Measurements from ENCODE around the gene SAFB2.

Gene SAFB2

DNA sequence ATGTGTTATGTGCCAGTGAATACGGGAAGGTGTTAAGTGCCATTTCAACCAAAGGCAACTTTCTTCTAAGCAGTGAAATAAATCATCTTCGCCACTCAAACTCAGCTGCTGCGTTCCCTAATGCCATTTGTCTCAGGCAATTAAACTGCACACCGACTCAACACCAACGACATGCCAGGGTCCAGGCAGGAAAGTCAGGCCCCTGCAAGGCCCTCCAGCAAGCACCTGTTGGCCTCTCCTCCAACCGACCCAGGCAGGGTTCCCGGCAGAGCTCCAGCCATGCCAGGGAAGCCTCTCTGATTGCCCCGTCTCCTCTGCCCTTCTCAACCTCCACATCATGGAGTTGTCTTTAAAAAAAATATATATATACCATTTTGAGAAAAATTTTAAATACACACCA, 21.8 kb downstream of the SAFB2 start:
- TF ChIP-seq, protein P1, sequence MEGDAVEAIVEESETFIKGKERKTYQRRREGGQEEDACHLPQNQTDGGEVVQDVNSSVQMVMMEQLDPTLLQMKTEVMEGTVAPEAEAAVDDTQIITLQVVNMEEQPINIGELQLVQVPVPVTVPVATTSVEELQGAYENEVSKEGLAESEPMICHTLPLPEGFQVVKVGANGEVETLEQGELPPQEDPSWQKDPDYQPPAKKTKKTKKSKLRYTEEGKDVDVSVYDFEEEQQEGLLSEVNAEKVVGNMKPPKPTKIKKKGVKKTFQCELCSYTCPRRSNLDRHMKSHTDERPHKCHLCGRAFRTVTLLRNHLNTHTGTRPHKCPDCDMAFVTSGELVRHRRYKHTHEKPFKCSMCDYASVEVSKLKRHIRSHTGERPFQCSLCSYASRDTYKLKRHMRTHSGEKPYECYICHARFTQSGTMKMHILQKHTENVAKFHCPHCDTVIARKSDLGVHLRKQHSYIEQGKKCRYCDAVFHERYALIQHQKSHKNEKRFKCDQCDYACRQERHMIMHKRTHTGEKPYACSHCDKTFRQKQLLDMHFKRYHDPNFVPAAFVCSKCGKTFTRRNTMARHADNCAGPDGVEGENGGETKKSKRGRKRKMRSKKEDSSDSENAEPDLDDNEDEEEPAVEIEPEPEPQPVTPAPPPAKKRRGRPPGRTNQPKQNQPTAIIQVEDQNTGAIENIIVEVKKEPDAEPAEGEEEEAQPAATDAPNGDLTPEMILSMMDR (IDR thresholded peaks at IDR 0.05) = no peak

DNA sequence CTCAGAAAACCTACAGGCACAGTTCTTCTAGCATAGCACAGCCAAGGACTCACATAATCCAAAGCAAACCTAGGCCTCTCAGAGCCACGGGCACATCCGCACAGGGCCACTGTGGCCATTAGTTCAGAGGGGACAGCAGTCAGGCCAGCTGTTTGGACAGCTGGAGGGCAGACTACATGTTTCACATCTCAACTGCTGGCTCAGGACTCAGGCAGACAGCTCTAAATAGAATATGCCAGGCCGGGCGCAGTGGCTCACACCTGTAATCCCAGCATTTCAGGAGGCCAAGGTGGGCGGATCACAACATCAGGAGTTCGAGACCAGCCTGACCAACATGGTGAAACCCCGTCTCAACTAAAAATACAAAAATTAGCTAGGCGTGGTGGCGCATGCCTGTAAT, 26.8 kb downstream of the SAFB2 start:
- TF ChIP-seq, protein P1 (IDR thresholded peaks at IDR 0.05) = no peak

DNA sequence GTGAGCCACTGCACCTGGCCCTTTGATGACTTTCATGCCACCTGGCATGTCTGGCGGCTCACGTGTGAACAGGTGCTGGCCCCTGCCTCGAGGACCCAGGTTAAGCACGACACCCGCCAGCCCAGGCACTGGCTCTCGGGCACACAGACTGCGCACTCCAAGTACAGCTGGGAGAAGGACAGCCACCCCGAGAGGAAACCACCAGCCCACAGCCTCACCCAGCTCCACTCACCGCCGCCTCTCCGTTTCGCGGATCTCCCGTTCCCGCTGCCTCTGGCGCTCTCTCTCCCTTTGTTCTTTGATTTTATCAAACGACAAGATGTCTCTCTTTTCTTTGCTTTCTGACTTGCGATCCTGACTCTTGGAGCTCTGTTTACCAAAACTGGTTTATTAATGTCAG, 27.4 kb downstream of the SAFB2 start:
- TF ChIP-seq, protein P1 (IDR thresholded peaks at IDR 0.05) = no peak

DNA sequence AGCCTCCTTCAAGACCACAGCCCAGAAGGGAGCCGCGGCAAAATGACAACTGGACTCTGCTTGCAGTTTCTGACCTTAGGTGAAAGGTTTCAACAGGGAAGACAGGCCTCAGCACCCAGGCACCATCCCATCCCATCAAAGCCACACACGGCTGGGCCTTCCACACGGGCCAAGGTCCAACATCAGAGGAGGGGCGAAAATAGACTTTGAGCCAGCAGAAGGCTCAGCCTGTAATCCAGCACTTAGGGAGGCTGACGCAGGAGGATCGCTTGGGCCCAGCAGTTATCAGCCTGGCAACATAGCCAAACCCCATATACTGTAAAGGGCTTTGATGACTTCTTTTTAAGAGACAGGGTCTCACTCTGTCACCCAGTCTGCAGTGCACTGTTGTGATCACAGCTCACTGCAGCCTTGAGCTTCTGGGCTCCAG, 28.0 kb downstream of the SAFB2 start:
- TF ChIP-seq, protein P1 (IDR thresholded peaks at IDR 0.05) = no peak

DNA sequence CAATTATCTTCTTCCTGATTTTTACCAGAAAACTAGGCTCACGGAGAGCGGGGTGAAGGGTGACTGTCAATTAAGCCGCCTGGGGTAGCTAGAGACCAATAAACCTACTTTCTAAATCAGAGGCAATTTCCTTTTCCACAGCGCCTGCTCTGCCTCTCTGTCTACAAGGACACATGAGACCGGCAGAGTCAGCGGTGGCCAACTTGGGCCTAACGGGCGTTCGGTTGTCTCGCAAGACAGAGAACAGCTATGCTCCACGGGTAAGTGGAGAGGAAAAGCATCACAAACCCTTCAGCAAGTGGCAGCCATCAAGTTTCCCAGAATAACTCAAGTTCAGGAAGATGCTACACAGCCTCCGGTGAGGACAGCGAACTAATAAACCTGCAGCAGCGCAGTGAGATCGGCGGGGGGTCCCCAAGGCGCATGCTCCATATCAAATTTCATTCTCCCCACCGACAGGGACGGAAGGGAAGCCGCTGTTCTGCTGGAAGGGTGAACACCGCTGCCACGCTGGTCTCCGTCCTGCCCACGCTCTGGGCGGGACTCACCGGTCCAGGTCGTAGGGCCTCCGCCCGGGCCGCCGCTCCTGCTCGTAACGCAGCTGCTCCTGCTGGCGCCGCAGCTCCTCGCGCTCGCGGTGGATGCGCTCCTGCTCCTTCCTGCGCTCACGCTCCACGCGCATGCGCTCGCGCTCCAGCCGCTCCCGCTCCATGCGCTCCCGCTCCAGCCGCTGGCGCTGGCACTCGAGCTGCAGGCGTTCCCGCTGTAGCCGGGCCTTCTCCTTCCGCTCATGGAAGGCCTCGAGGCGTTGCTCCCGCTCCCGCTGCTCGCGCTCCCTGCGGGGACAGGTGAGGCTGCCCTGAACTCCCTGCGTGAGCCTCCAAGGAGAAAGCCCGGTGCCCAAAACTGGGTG, 29.0 kb downstream of the SAFB2 start:
- TF ChIP-seq, protein P1 (IDR thresholded peaks at IDR 0.05) = no peak

DNA sequence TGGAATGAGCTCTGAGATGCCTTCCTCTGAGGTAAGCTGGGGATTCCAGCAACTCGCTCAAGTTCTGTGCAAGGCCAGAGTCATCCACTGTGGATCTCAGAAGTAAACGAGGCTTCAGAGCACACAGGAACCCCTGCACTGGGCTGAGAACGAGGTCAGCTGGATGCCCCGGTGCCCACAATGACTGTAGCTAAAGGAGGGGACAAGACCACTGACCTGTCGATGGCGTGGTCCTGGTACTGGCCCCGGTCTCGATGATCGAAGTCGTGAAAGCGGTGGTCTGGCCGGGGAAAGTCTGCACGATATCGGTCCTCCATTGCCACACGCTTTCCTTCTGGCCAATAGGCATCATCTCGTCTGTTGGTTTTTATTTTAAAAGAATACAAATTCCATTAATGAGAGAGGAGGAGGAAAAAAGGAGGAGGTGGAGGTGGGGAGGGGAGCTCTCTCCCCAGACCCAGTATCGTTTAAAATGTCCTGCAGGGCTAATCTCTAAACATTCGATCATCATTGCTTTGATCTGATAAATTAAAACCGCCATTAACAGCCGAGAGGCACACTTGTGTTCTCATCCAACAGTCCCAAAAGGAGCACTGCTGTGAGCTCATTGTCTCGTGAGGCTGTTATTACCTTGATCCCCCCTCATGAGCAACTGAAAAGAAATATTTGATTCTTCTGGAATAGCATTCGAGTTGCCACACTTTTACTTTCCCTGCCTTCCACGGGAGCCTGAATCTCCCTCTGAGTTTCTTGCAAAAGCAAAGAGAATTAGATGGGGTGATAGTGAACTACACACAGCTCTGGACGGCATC, 29.8 kb downstream of the SAFB2 start:
- TF ChIP-seq, protein P1 (IDR thresholded peaks at IDR 0.05) = no peak

DNA sequence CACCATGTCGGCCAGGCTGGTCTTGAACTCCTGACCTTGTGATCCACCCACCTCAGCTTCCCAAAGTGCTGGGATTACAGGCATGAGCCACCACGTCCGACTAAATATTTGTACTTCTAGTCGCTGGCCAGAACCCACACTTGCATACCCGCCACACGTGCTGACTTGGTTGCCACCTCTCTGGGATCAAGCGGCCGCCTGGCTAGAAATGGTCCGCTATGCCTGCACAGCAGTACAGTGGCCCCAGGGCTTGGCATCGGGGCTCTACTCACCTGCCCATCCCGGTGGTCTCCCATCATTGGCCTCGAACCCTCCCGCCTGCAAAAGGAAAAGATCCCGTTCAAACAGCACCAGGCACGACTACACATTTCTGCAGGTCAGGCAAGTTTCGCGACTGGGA, 31.1 kb downstream of the SAFB2 start:
- TF ChIP-seq, protein P1 (IDR thresholded peaks at IDR 0.05) = no peak

All from LNCAP (cell line).